Measurements from ENCODE around the gene TFG.

The TFG gene

DNA sequence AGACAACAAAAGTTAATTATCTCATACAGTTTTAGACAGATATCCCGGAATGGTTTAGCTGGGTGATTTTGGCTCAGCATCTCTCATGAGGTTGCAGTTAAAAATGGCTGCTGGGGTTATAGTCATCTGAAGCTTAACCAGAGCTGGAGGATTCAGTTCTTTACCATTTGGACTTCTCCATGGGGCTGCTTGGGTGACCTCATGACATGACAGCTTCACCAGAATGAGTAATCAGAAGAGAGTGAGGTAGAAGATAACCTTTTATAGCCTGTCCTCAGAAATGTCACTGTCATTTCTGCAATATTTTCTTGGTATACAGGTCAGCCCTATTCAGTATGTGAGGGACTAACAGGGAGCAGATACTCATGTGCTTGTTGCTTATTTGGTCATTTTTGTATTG lies 30.9 kb downstream of the TFG start:
- TF ChIP-seq, protein P1, sequence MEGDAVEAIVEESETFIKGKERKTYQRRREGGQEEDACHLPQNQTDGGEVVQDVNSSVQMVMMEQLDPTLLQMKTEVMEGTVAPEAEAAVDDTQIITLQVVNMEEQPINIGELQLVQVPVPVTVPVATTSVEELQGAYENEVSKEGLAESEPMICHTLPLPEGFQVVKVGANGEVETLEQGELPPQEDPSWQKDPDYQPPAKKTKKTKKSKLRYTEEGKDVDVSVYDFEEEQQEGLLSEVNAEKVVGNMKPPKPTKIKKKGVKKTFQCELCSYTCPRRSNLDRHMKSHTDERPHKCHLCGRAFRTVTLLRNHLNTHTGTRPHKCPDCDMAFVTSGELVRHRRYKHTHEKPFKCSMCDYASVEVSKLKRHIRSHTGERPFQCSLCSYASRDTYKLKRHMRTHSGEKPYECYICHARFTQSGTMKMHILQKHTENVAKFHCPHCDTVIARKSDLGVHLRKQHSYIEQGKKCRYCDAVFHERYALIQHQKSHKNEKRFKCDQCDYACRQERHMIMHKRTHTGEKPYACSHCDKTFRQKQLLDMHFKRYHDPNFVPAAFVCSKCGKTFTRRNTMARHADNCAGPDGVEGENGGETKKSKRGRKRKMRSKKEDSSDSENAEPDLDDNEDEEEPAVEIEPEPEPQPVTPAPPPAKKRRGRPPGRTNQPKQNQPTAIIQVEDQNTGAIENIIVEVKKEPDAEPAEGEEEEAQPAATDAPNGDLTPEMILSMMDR (conservative IDR thresholded peaks at IDR 0.05; ENCODE audit: low read depth, low read length) = no peak
- DNase-seq (ENCODE audit: low read depth) = no peak
- no peak overlapping the region for H3K4me3 ChIP-seq (ENCODE audit: low read depth, low read length)

DNA sequence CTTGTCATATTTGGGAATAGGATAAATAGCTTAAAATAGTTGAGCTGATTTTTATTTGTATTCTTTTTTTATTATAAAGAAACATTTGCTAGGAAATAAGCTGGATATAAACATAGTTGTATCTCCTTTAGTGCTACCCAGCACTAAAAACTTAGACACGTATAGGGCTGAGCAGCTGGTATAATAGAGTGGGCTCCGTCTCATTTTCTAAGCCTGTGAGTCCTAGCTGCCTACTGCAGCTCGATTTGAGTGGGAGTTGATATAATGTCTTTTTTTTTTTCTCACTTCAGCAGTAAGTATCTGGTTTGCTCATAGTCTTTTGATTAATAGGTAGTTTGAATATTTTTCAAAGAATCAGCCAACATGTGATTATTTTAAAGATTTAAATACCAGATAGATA lies 34.2 kb downstream of the TFG start:
- no peak overlapping the region for H3K4me3 ChIP-seq (ENCODE audit: low read depth, low read length)
- DNase-seq (ENCODE audit: low read depth) = no peak
- TF ChIP-seq, protein P1 (conservative IDR thresholded peaks at IDR 0.05; ENCODE audit: low read depth, low read length) = no peak

GRCh38 chr3:100744671-100745070 lies 35.4 kb downstream of the TFG start:
- TF ChIP-seq, protein P1 (conservative IDR thresholded peaks at IDR 0.05; ENCODE audit: low read depth, low read length) = no peak
- H3K4me3 ChIP-seq (ENCODE audit: low read depth, low read length) = no peak overlapping the region
- no peak for DNase-seq (ENCODE audit: low read depth)

DNA sequence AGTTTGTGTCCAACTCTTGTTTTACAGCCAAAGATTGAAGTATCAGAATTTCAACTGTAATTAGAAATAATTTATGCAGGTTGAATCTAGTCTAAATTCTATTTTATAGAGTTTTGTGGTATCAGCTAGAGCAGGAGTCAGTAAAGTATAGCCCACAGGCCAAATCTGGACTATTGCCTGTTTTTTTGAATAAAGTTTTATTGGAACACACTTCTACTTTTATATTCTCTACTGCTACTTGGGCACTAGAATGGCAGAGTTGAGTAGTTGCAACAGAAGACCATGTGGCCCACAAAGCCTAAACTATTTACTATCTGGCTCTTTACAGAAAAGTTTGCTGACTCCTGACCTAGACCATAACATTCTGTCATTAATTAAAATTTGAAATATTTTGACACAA lies 36.3 kb downstream of the TFG start:
- DNase-seq (ENCODE audit: low read depth) = no peak
- TF ChIP-seq, protein P1 (conservative IDR thresholded peaks at IDR 0.05; ENCODE audit: low read depth, low read length) = no peak
- no peak overlapping the region for H3K4me3 ChIP-seq (ENCODE audit: low read depth, low read length)

DNA sequence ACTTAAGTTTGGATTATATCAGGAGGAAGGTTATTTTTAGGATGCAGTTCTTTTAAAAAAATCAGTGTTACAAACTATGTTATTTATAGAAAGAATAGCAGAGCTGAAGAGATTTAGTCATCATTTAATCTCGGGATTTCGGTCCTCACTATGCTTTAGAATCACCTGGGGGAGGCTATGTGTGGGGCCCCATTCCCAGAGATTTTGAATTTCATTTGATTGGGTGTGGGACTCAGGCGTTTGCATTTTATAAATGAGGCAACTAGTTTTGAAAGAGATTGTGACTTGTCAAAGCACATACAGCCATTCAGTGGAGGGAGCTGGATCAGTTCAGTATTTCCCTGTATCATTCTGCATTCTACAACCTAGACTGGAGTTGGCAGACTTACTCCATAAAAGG lies 36.8 kb downstream of the TFG start:
- TF ChIP-seq, protein P1 (conservative IDR thresholded peaks at IDR 0.05; ENCODE audit: low read depth, low read length) = no peak
- H3K4me3 ChIP-seq (ENCODE audit: low read depth, low read length) = no peak overlapping the region
- no peak for DNase-seq (ENCODE audit: low read depth)

- H3K4me3 ChIP-seq (ENCODE audit: low read depth, low read length) = no peak overlapping the region
- TF ChIP-seq, protein P1 (conservative IDR thresholded peaks at IDR 0.05; ENCODE audit: low read depth, low read length) = no peak
- no peak for DNase-seq (ENCODE audit: low read depth)
Observed at GRCh38 chr3:100748220-100748619, 38.9 kb downstream of the TFG start.

DNA sequence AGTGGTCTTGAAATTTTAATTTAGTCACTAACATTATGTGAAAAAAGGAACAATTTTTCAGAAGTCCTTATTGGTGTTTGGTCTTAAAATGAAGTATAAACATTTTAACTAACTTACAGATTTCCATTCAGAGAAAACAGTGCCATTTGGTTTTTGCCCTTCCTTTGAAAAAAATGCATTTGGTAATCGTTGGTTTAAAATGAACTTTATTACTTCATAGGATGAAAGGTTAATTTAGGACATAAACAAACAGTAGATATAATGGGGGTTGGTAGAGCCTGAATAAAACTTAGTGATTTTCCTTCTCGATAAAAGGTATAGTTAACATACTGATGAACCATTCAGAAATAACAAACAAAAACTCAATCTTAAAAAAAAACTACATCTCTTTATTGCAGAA lies 39.7 kb downstream of the TFG start:
- no peak for DNase-seq (ENCODE audit: low read depth)
- TF ChIP-seq, protein P1 (conservative IDR thresholded peaks at IDR 0.05; ENCODE audit: low read depth, low read length) = no peak
- H3K4me3 ChIP-seq (ENCODE audit: low read depth, low read length) = no peak overlapping the region

Measured in choroid plexus epithelial cell (primary cell).